Activated T-cell treated with anti-CD3 and anti-CD28 coated beads, Interleukin-2, amount 50 U/mL, for 24 hours (primary cell): ENCODE data around the gene NUP43.
A peak's percentile ranks its signal among the peaks of the same experiment; 100 is the strongest.
"Not testable (repeated sequence)": the region's sequence is repeated elsewhere in the genome, so short reads cannot be mapped to it uniquely, and the experiment has no call there.

Experiments
- DNase-seq: peaks from one replicate; pipeline ENCODE4 v3.0.0-alpha.2; 2020
- H3K27ac Mint-ChIP-seq: 2 replicates; pipeline ENCODE4 v1.8.0; 2020; ENCODE audit warnings: mild to moderate bottlenecking, mixed read lengths
- H3K27me3 Mint-ChIP-seq: 2 replicates; pipeline ENCODE4 v1.8.0; 2020; ENCODE audit warnings: mixed read lengths
- H3K36me3 Mint-ChIP-seq: 2 replicates; pipeline ENCODE4 v1.8.0; 2020; ENCODE audit warnings: low read depth, mixed read lengths
- H3K4me1 Mint-ChIP-seq: 2 replicates; pipeline ENCODE4 v1.8.0; 2020; ENCODE audit warnings: low read depth, mixed read lengths
- H3K4me3 Mint-ChIP-seq: 2 replicates; pipeline ENCODE4 v1.8.0; 2020; ENCODE audit warnings: mild to moderate bottlenecking, moderate library complexity, mixed read lengths
- H3K9me3 Mint-ChIP-seq: 2 replicates; pipeline ENCODE4 v1.8.0; 2020; ENCODE audit warnings: mixed read lengths

The NUP43 gene

GRCh38 chr6:149754548-149754947 lies 8.2 kb upstream of the NUP43 start:
- Mint-ChIP-seq H3K27ac (no peak overlapping the region), H3K4me1 (peaks cover 34% of the 10 kb centered on the region), H3K36me3 (peaks cover 40% of the 10 kb centered on the region), H3K9me3 (no peaks in the 10 kb centered on the region), H3K4me3 (no peak overlapping the region), H3K27me3 (no peaks in the 10 kb centered on the region)
- no peak for DNase-seq

GRCh38 chr6:149753374-149753637 lies 7.0 kb upstream of the NUP43 start:
- peaks cover 38% of the 10 kb centered on the region for H3K4me1 Mint-ChIP-seq
- not testable (repeated sequence) for H3K27me3 Mint-ChIP-seq, H3K9me3 Mint-ChIP-seq, H3K4me3 Mint-ChIP-seq, DNase-seq, H3K27ac Mint-ChIP-seq
- peaks cover 34% of the 10 kb centered on the region for H3K36me3 Mint-ChIP-seq

- H3K27me3 Mint-ChIP-seq = no peaks in the 10 kb centered on the region
- DNase-seq = no peak
- no peaks in the 10 kb centered on the region for H3K9me3 Mint-ChIP-seq
- peaks cover 33% of the 10 kb centered on the region for H3K36me3 Mint-ChIP-seq
- no peak overlapping the region for H3K27ac Mint-ChIP-seq
- H3K4me1 Mint-ChIP-seq = peaks cover 40% of the 10 kb centered on the region
- H3K4me3 Mint-ChIP-seq = no peak overlapping the region
These were observed 6.5 kb upstream of the NUP43 start for GRCh38 chr6:149752600-149753373.

- peaks cover 33% of the 10 kb centered on the region for H3K36me3 Mint-ChIP-seq
- H3K9me3 Mint-ChIP-seq, H3K27ac Mint-ChIP-seq, DNase-seq, H3K27me3 Mint-ChIP-seq: not testable (repeated sequence)
- peaks cover 46% of the 10 kb centered on the region for H3K4me1 Mint-ChIP-seq
- H3K4me3 Mint-ChIP-seq = peak overlapping the region; percentile 91
These were observed 5.6 kb upstream of the NUP43 start for GRCh38 chr6:149751920-149752319.

- no peaks in the 10 kb centered on the region for H3K27me3 Mint-ChIP-seq
- H3K4me1 Mint-ChIP-seq = peaks cover 51% of the 10 kb centered on the region
- DNase-seq = no peak
- H3K9me3 Mint-ChIP-seq = no peaks in the 10 kb centered on the region
- H3K27ac Mint-ChIP-seq = no peak overlapping the region
- H3K36me3 Mint-ChIP-seq = peaks cover 35% of the 10 kb centered on the region
- peak overlapping the region; percentile 91 for H3K4me3 Mint-ChIP-seq
These were observed 4.9 kb upstream of the NUP43 start for GRCh38 chr6:149751239-149751638.

GRCh38 chr6:149750136-149750609 lies 3.8 kb upstream of the NUP43 start:
- peak; percentile 77 for DNase-seq
- peak overlapping the region; percentile 92 for H3K27ac Mint-ChIP-seq
- H3K4me1 Mint-ChIP-seq = peaks cover 50% of the 10 kb centered on the region

GRCh38 chr6:149749594-149750135 lies 3.3 kb upstream of the NUP43 start, which contains the start of gene PCMT1:
PCMT1 (plus strand) TSS chr6:149749741; CDS start chr6:149749902, 161 bp downstream.
- peaks cover 49% of the 10 kb centered on the region for H3K4me1 Mint-ChIP-seq
- H3K27ac Mint-ChIP-seq = peak within 1 kb of the TSS; percentile 92
- no peaks in the 10 kb centered on the region for H3K27me3 Mint-ChIP-seq
- H3K36me3 Mint-ChIP-seq = peaks cover 36% of the 10 kb centered on the region
- no peaks in the 10 kb centered on the region for H3K9me3 Mint-ChIP-seq
- peak within 1 kb of the TSS; percentile 91 for H3K4me3 Mint-ChIP-seq
- DNase-seq = peak; percentile 94

More at GRCh38 chr6:149750136-149750609, 3.8 kb upstream of the NUP43 start:
- Mint-ChIP-seq H3K4me3 (peak overlapping the region; percentile 91), H3K9me3 (no peaks in the 10 kb centered on the region), H3K36me3 (peaks cover 38% of the 10 kb centered on the region), H3K27me3 (no peaks in the 10 kb centered on the region)

- not testable (repeated sequence) for H3K27me3 Mint-ChIP-seq, H3K9me3 Mint-ChIP-seq, DNase-seq
- H3K27ac Mint-ChIP-seq = peak overlapping the region; percentile 92
- H3K36me3 Mint-ChIP-seq = peaks cover 35% of the 10 kb centered on the region
- H3K4me1 Mint-ChIP-seq = peaks cover 46% of the 10 kb centered on the region
- peak overlapping the region; percentile 91 for H3K4me3 Mint-ChIP-seq
These were observed 2.8 kb upstream of the NUP43 start for GRCh38 chr6:149749082-149749593.

- H3K27me3 Mint-ChIP-seq, H3K9me3 Mint-ChIP-seq, DNase-seq: not testable (repeated sequence)
- H3K36me3 Mint-ChIP-seq = peaks cover 51% of the 10 kb centered on the region
- H3K4me1 Mint-ChIP-seq = peaks cover 25% of the 10 kb centered on the region
- peak overlapping the region; percentile 98 for H3K4me3 Mint-ChIP-seq
- H3K27ac Mint-ChIP-seq = peak overlapping the region; percentile 95
These were observed 1.1 kb downstream of the NUP43 start for GRCh38 chr6:149745252-149745651.

GRCh38 chr6:149734915-149735314 lies 11.4 kb downstream of the NUP43 start:
- no peak overlapping the region for H3K27ac Mint-ChIP-seq
- H3K27me3 Mint-ChIP-seq = no peaks in the 10 kb centered on the region
- DNase-seq = no peak
- H3K4me3 Mint-ChIP-seq = no peak overlapping the region
- peaks cover 84% of the 10 kb centered on the region for H3K36me3 Mint-ChIP-seq
- H3K9me3 Mint-ChIP-seq = no peaks in the 10 kb centered on the region
- no peaks in the 10 kb centered on the region for H3K4me1 Mint-ChIP-seq

GRCh38 chr6:149733089-149733720 lies 13.1 kb downstream of the NUP43 start:
- Mint-ChIP-seq H3K27ac (no peak overlapping the region), H3K36me3 (peaks cover 84% of the 10 kb centered on the region), H3K4me3 (no peak overlapping the region), H3K27me3 (no peaks in the 10 kb centered on the region), H3K9me3 (no peaks in the 10 kb centered on the region), H3K4me1 (peaks cover 14% of the 10 kb centered on the region)
- no peak for DNase-seq

GRCh38 chr6:149729824-149730223 lies 16.5 kb downstream of the NUP43 start:
- H3K27ac Mint-ChIP-seq = no peak overlapping the region
- no peak for DNase-seq
- H3K9me3 Mint-ChIP-seq = no peaks in the 10 kb centered on the region
- H3K36me3 Mint-ChIP-seq = peaks cover 90% of the 10 kb centered on the region
- H3K4me3 Mint-ChIP-seq = no peak overlapping the region
- no peaks in the 10 kb centered on the region for H3K27me3 Mint-ChIP-seq
- peaks cover 14% of the 10 kb centered on the region for H3K4me1 Mint-ChIP-seq

GRCh38 chr6:149728499-149729234 lies 17.7 kb downstream of the NUP43 start:
- no peak for DNase-seq
- Mint-ChIP-seq H3K27me3 (no peaks in the 10 kb centered on the region), H3K27ac (peak overlapping the region; percentile 80), H3K9me3 (no peaks in the 10 kb centered on the region), H3K4me3 (no peak overlapping the region), H3K4me1 (peaks cover 19% of the 10 kb centered on the region), H3K36me3 (peaks cover 94% of the 10 kb centered on the region)

- Mint-ChIP-seq H3K27ac (peak overlapping the region; percentile 80), H3K36me3 (peaks cover 94% of the 10 kb centered on the region), H3K4me1 (peaks cover 20% of the 10 kb centered on the region), H3K4me3 (no peak overlapping the region), H3K9me3 (no peaks in the 10 kb centered on the region), H3K27me3 (no peaks in the 10 kb centered on the region)
- no peak for DNase-seq
These were observed 18.4 kb downstream of the NUP43 start for GRCh38 chr6:149727793-149728498.
